Lung microvascular endothelial cell (primary cell): ENCODE measurements around the gene COL4A3. TPM values are rescaled to one million over a fixed set of nuclear protein-coding genes. Genes with fewer than 3 reads are reported as not detected.

Experiments used
- DNase-seq, 2 donors: peaks; one replicate each; pipeline versions ENCODE4 v3.0.0 to v3.0.0-alpha.2; 2010; ENCODE audit warnings: low read depth in 2 of 2
- total RNA-seq: library from RNA; depleted of rRNA; stranded (reverse); fragments of >200 nt; gene quantifications from 2 replicates; pipeline ENCODE4 v1.2.1, GENCODE V29; 2014

The COL4A3 gene
- total RNA-seq, 1 donor from 2014 or later, result not detected

- no peak for DNase-seq
These were observed 123.3 kb downstream of the COL4A3 start for GRCh38 chr2:227287771-227288170.

GRCh38 chr2:227292314-227292713, 127.9 kb downstream of the COL4A3 start:
- DNase-seq, result no peak

- no peak for DNase-seq
These were observed 129.1 kb downstream of the COL4A3 start for GRCh38 chr2:227293531-227293930.

GRCh38 chr2:227295806-227296205, 131.4 kb downstream of the COL4A3 start:
- DNase-seq, result no peak

- no peak for DNase-seq
These were observed 132.4 kb downstream of the COL4A3 start for GRCh38 chr2:227296671-227297405.

GRCh38 chr2:227301523-227301922, 137.1 kb downstream of the COL4A3 start:
- DNase-seq, result no peak

- peak in 1 of 2 donors; percentile 23 for DNase-seq
These were observed 144.4 kb downstream of the COL4A3 start for GRCh38 chr2:227308784-227309183.

- DNase-seq, result no peak
These were observed 146.3 kb downstream of the COL4A3 start for GRCh38 chr2:227310756-227311110.

- no peak for DNase-seq
These were observed 147.6 kb downstream of the COL4A3 start for GRCh38 chr2:227311861-227312506.

GRCh38 chr2:227312579-227312978, 148.2 kb downstream of the COL4A3 start:
- no peak for DNase-seq

- no peak for DNase-seq
These were observed 148.9 kb downstream of the COL4A3 start for GRCh38 chr2:227313310-227313709.

GRCh38 chr2:227317834-227318233, 153.4 kb downstream of the COL4A3 start:
- DNase-seq, result no peak

GRCh38 chr2:227320305-227321094, 156.1 kb downstream of the COL4A3 start:
- DNase-seq, result no peak

- no peak for DNase-seq
These were observed 158.2 kb downstream of the COL4A3 start for GRCh38 chr2:227322530-227323205.

GRCh38 chr2:227323818-227324217, 159.4 kb downstream of the COL4A3 start:
- DNase-seq, result no peak

GRCh38 chr2:227324642-227324994, 160.2 kb downstream of the COL4A3 start:
- DNase-seq, result no peak

GRCh38 chr2:227324995-227325838, 160.8 kb downstream of the COL4A3 start, which contains the start of gene MFF:
TSS of gene MFF (plus strand) at chr2:227325251. CDS start at chr2:227330666, 5,415 bp downstream.
- peak; percentile 95 to 96 for DNase-seq

GRCh38 chr2:227325839-227326195, 161.4 kb downstream of the COL4A3 start:
- peak; percentile 17 to 61 for DNase-seq

- DNase-seq, result no peak
These were observed 162.4 kb downstream of the COL4A3 start for GRCh38 chr2:227326783-227327182.

GRCh38 chr2:227335713-227336112, 171.3 kb downstream of the COL4A3 start:
- DNase-seq, result no peak

GRCh38 chr2:227337442-227337841, 173.0 kb downstream of the COL4A3 start:
- DNase-seq, result no peak
